GM13977 (cell line): ENCODE data around the gene TUSC2.
"Not testable (repeated sequence)": the region's sequence is repeated elsewhere in the genome, so short reads cannot be mapped to it uniquely, and the experiment has no call there.

ENCODE experiments used
- DNase-seq: peaks from one replicate; pipeline ENCODE4 v3.0.0; 2012; ENCODE audit warnings: low spot score
- CTCF ChIP-seq: IDR thresholded peaks from 2 replicates; pipeline ENCODE4 v1.5.1; 2012; ENCODE audit warnings: mild to moderate bottlenecking, control low read depth; ENCODE audit not compliant: insufficient read depth; ENCODE audit errors: extremely low read depth, missing control alignments
- in situ Hi-C: fragments of 300-500 bp; cut with MboI; formaldehyde crosslinking; loops from one replicate; pipeline ENCODE4 v1.12.0; 2022; ENCODE audit warnings: low sequenced_read_pairs, low pct_unique_long_range_greater_than_20kb, mixed read lengths, inconsistent platforms; ENCODE audit not compliant: unreplicated experiment

Gene TUSC2

GRCh38 chr3:50318615-50319014, 9.4 kb downstream of the TUSC2 start:
- TF ChIP-seq CTCF: no peak
- in situ Hi-C loops: no loop called here
- no peak for DNase-seq

GRCh38 chr3:50318163-50318562, 9.9 kb downstream of the TUSC2 start:
- TF ChIP-seq CTCF: no peak
- in situ Hi-C loops: no loop called here
- DNase-seq: no peak

GRCh38 chr3:50317300-50317699, 10.7 kb downstream of the TUSC2 start:
- TF ChIP-seq CTCF: no peak
- DNase-seq: no peak
- in situ Hi-C loops: no loop called here

GRCh38 chr3:50316657-50317242, 11.3 kb downstream of the TUSC2 start:
- no peak for DNase-seq
- no peak for TF ChIP-seq CTCF
- in situ Hi-C loops: no loop called here

GRCh38 chr3:50314816-50315215, 13.2 kb downstream of the TUSC2 start:
- TF ChIP-seq CTCF: no peak
- in situ Hi-C loops: no loop called here
- no peak for DNase-seq

- in situ Hi-C loops: no loop called here
- no peak for TF ChIP-seq CTCF
- DNase-seq: no peak
Measured at GRCh38 chr3:50314342-50314741, 13.7 kb downstream of the TUSC2 start.

- in situ Hi-C loops, DNase-seq: not testable (repeated sequence)
Measured at GRCh38 chr3:50312041-50312440, 16.0 kb downstream of the TUSC2 start.
